Muscle of leg (tissue), 11 donors: Measurements from ENCODE around the gene HECW1. TPM values are rescaled to one million over a fixed set of nuclear protein-coding genes. Genes with fewer than 3 reads are reported as not detected.
A peak's percentile ranks its signal among the peaks of the same experiment; 100 is the strongest.

Experiments
- DNase-seq: peaks from one replicate; pipeline ENCODE4 v3.0.0; 2013
- H3K27ac ChIP-seq: one replicate; pipeline ENCODE4 v1.5.1; 2013; ENCODE audit warnings: mild to moderate bottlenecking, low read length, control low read depth
- H3K27me3 ChIP-seq: one replicate; pipeline ENCODE4 v1.6.1; 2013; ENCODE audit warnings: low read length; ENCODE audit not compliant: control insufficient read depth, insufficient read depth
- H3K36me3 ChIP-seq: one replicate; pipeline ENCODE4 v1.6.1; 2013; ENCODE audit warnings: low read length; ENCODE audit not compliant: control insufficient read depth, insufficient read depth
- H3K4me1 ChIP-seq: one replicate; pipeline ENCODE4 v1.6.1; 2013; ENCODE audit warnings: low read length; ENCODE audit not compliant: control insufficient read depth, insufficient read depth
- H3K4me3 ChIP-seq: one replicate; pipeline ENCODE4 v1.5.1; 2013; ENCODE audit warnings: low read length, control low read depth
- H3K9me3 ChIP-seq: replicated peaks from 2 replicates; pipeline ENCODE4 v1.6.1; 2013; ENCODE audit warnings: low read depth, low read length; ENCODE audit not compliant: control insufficient read depth
- WGBS: methylation state at CpG from one replicate; pipeline ENCODE4 v1.1.5; 2013; ENCODE audit warnings: missing lambda C conversion rate; ENCODE audit not compliant: insufficient coverage; 5-methylcytosine and 5-hydroxymethylcytosine counted together
- polyA plus RNA-seq, 8 donors: library from polyadenylated mRNA; unstranded; fragments of 120-200 nt; gene quantifications; one replicate each; pipeline versions ENCODE4 v1.2.1 to v1.2.3, GENCODE V29; 2013; ENCODE audit warnings: inconsistent platforms in 1 of 8, low replicate concordance in 1 of 8; ENCODE audit not compliant: insufficient read length in 8 of 8, insufficient read depth in 1 of 8
- total RNA-seq: library from RNA; stranded (reverse); fragments of 120-200 nt; gene quantifications from one replicate; pipeline ENCODE4 v1.2.4, GENCODE V29; 2013

Gene HECW1
- total and polyA plus RNA-seq, 9 donors: 0.13 to 1.7 (median 0.51) TPM; not detected in 1

- WGBS: 91% methylated on average over 1 of the region's 2 CpGs
- DNase-seq: no peak
- Histone ChIP-seq H3K27ac (no peak overlapping the region), H3K4me1 (no peaks in the 10 kb centered on the region), H3K36me3 (no peaks in the 10 kb centered on the region), H3K9me3 (no peaks in the 10 kb centered on the region), H3K27me3 (peaks cover 2% of the 10 kb centered on the region), H3K4me3 (no peak overlapping the region)
These were observed 29.3 kb upstream of the HECW1 start for GRCh38 chr7:43083106-43083505.

- peaks cover 4% of the 10 kb centered on the region for H3K27me3 ChIP-seq
- H3K36me3 ChIP-seq: no peaks in the 10 kb centered on the region
- H3K4me1 ChIP-seq: no peaks in the 10 kb centered on the region
- 80% methylated on average over 1 of the region's 2 CpGs for WGBS
- no peaks in the 10 kb centered on the region for H3K9me3 ChIP-seq
- H3K4me3 ChIP-seq: no peak overlapping the region
- no peak for DNase-seq
- no peak overlapping the region for H3K27ac ChIP-seq
These were observed 27.4 kb upstream of the HECW1 start for GRCh38 chr7:43085017-43085416.

- Histone ChIP-seq H3K4me3 (no peak overlapping the region), H3K27ac (no peak overlapping the region), H3K36me3 (no peaks in the 10 kb centered on the region), H3K27me3 (peaks cover 4% of the 10 kb centered on the region), H3K4me1 (no peaks in the 10 kb centered on the region), H3K9me3 (no peaks in the 10 kb centered on the region)
- no peak for DNase-seq
- no CpG with 5 or more reads among the region's 1 CpG for WGBS
These were observed 26.5 kb upstream of the HECW1 start for GRCh38 chr7:43085992-43086391.

GRCh38 chr7:43092819-43093218, 19.6 kb upstream of the HECW1 start:
- peaks cover 2% of the 10 kb centered on the region for H3K27me3 ChIP-seq
- no peak overlapping the region for H3K4me3 ChIP-seq
- no peak overlapping the region for H3K27ac ChIP-seq
- no peaks in the 10 kb centered on the region for H3K4me1 ChIP-seq
- DNase-seq: no peak
- no CpG with 5 or more reads among the region's 1 CpG for WGBS
- H3K9me3 ChIP-seq: peaks cover 2% of the 10 kb centered on the region
- H3K36me3 ChIP-seq: no peaks in the 10 kb centered on the region

- DNase-seq: no peak
These were observed 15.6 kb upstream of the HECW1 start for GRCh38 chr7:43096875-43097274.

GRCh38 chr7:43099750-43100149, 12.7 kb upstream of the HECW1 start:
- Histone ChIP-seq H3K27me3 (peaks cover 2% of the 10 kb centered on the region), H3K4me3 (no peak overlapping the region), H3K36me3 (no peaks in the 10 kb centered on the region), H3K4me1 (no peaks in the 10 kb centered on the region), H3K9me3 (peaks cover 2% of the 10 kb centered on the region), H3K27ac (no peak overlapping the region)
- DNase-seq: no peak
- 83% methylated on average over 2 of the region's 6 CpGs for WGBS

More at GRCh38 chr7:43096875-43097274, 15.6 kb upstream of the HECW1 start:
- H3K27ac ChIP-seq: no peak overlapping the region
- no peaks in the 10 kb centered on the region for H3K4me1 ChIP-seq
- WGBS: no CpG with 5 or more reads among the region's 4 CpGs
- no peaks in the 10 kb centered on the region for H3K36me3 ChIP-seq
- H3K9me3 ChIP-seq: peaks cover 2% of the 10 kb centered on the region
- H3K27me3 ChIP-seq: peaks cover 2% of the 10 kb centered on the region
- H3K4me3 ChIP-seq: no peak overlapping the region

- no peak for DNase-seq
- H3K36me3 ChIP-seq: no peaks in the 10 kb centered on the region
- WGBS: 100% methylated on average over 1 of the region's 1 CpG
- H3K27ac ChIP-seq: no peak overlapping the region
- no peaks in the 10 kb centered on the region for H3K9me3 ChIP-seq
- H3K4me1 ChIP-seq: no peaks in the 10 kb centered on the region
- peaks cover 13% of the 10 kb centered on the region for H3K27me3 ChIP-seq
- H3K4me3 ChIP-seq: no peak overlapping the region
These were observed 7.5 kb upstream of the HECW1 start for GRCh38 chr7:43104874-43105520.

GRCh38 chr7:43105521-43106120, 6.8 kb upstream of the HECW1 start:
- no peak overlapping the region for H3K27ac ChIP-seq
- H3K4me3 ChIP-seq: no peak overlapping the region
- no peaks in the 10 kb centered on the region for H3K36me3 ChIP-seq
- H3K4me1 ChIP-seq: no peaks in the 10 kb centered on the region
- no peaks in the 10 kb centered on the region for H3K9me3 ChIP-seq
- DNase-seq: no peak
- WGBS: 92% methylated on average over 3 of the region's 3 CpGs
- peaks cover 17% of the 10 kb centered on the region for H3K27me3 ChIP-seq

GRCh38 chr7:43108255-43109011, 4.0 kb upstream of the HECW1 start:
- peaks cover 5% of the 10 kb centered on the region for H3K4me1 ChIP-seq
- H3K27me3 ChIP-seq: peaks cover 39% of the 10 kb centered on the region
- 17% methylated on average over 1 of the region's 3 CpGs for WGBS

GRCh38 chr7:43110791-43111535, 1.5 kb upstream of the HECW1 start:
- Histone ChIP-seq H3K4me1 (peaks cover 9% of the 10 kb centered on the region), H3K9me3 (no peaks in the 10 kb centered on the region), H3K36me3 (no peaks in the 10 kb centered on the region), H3K27ac (no peak overlapping the region), H3K27me3 (peaks cover 51% of the 10 kb centered on the region), H3K4me3 (no peak overlapping the region)
- DNase-seq: no peak
- 16% methylated on average over 2 of the region's 3 CpGs for WGBS

More at GRCh38 chr7:43108255-43109011, 4.0 kb upstream of the HECW1 start:
- Histone ChIP-seq H3K9me3 (no peaks in the 10 kb centered on the region), H3K27ac (no peak overlapping the region), H3K36me3 (no peaks in the 10 kb centered on the region), H3K4me3 (no peak overlapping the region)
- DNase-seq: peak; percentile 43
